Activated CD4-positive, alpha-beta T cell treated with anti-CD3 and anti-CD28 coated beads, Interleukin-2, amount 10 ng/mL, durations not matched to agents 24 days and 14 days (primary cell): Measurements from ENCODE around the gene SDHAF2. TPM values are rescaled to one million over a fixed set of nuclear protein-coding genes. Genes with fewer than 3 reads are reported as not detected.
"Not testable (repeated sequence)": the region's sequence is repeated elsewhere in the genome, so short reads cannot be mapped to it uniquely, and the experiment has no call there.

Experiments used
- DNase-seq: peaks from one replicate; pipeline ENCODE4 v3.0.0; 2022
- H3K27ac Mint-ChIP-seq: one replicate; pipeline ENCODE4 v1.8.0; 2022; ENCODE audit warnings: mild to moderate bottlenecking, mixed read lengths
- H3K27me3 Mint-ChIP-seq: one replicate; pipeline ENCODE4 v1.8.0; 2022; ENCODE audit warnings: mixed read lengths
- H3K36me3 Mint-ChIP-seq: one replicate; pipeline ENCODE4 v1.8.0; 2022; ENCODE audit warnings: low read depth, mild to moderate bottlenecking, mixed read lengths
- H3K4me1 Mint-ChIP-seq: one replicate; pipeline ENCODE4 v1.8.0; 2021; ENCODE audit warnings: mixed read lengths
- H3K4me3 Mint-ChIP-seq: one replicate; pipeline ENCODE4 v1.8.0; 2022; ENCODE audit warnings: mild to moderate bottlenecking, moderate library complexity, mixed read lengths
- H3K9me3 Mint-ChIP-seq: one replicate; pipeline ENCODE4 v1.8.0; 2021; ENCODE audit warnings: mixed read lengths
- intact Hi-C: fragments of 100-400 bp; cut with micrococcal nuclease; formaldehyde crosslinking; loops from one replicate; pipeline ENCODE4 v1.15.1; 2023
- total RNA-seq: library from RNA; stranded (reverse); gene quantifications from 2 replicates; pipeline ENCODE4 v1.2.3, GENCODE V29; 2022

The SDHAF2 gene
- total RNA-seq, 1 donor from 2014 or later: 46.0 TPM

- intact Hi-C loops: loop anchor here (10.0 kb wide), 1 partner anchor 161 kb away; no protein-coding TSS in a partner anchor
- H3K4me3 Mint-ChIP-seq: no peak overlapping the region
- DNase-seq: no peak
- H3K27me3 Mint-ChIP-seq: no peaks in the 10 kb centered on the region
- H3K9me3 Mint-ChIP-seq: no peaks in the 10 kb centered on the region
- no peak overlapping the region for H3K27ac Mint-ChIP-seq
- H3K4me1 Mint-ChIP-seq: peaks cover 9% of the 10 kb centered on the region
- peaks cover 11% of the 10 kb centered on the region for H3K36me3 Mint-ChIP-seq
These were observed 44.2 kb downstream of the SDHAF2 start for GRCh38 chr11:61474013-61474643.

GRCh38 chr11:61475433-61475832 lies 45.5 kb downstream of the SDHAF2 start:
- DNase-seq: no peak
- H3K27ac Mint-ChIP-seq: no peak overlapping the region
- peaks cover 9% of the 10 kb centered on the region for H3K4me1 Mint-ChIP-seq
- H3K27me3 Mint-ChIP-seq: no peaks in the 10 kb centered on the region
- no peaks in the 10 kb centered on the region for H3K9me3 Mint-ChIP-seq
- peaks cover 7% of the 10 kb centered on the region for H3K36me3 Mint-ChIP-seq
- no peak overlapping the region for H3K4me3 Mint-ChIP-seq
- intact Hi-C loops: loop anchor here (10.0 kb wide), 1 partner anchor 159 kb away; no protein-coding TSS in a partner anchor

- no peak for DNase-seq
- H3K4me1 Mint-ChIP-seq: peaks cover 9% of the 10 kb centered on the region
- H3K9me3 Mint-ChIP-seq: no peaks in the 10 kb centered on the region
- H3K27me3 Mint-ChIP-seq: no peaks in the 10 kb centered on the region
- H3K36me3 Mint-ChIP-seq: peaks cover 7% of the 10 kb centered on the region
- intact Hi-C loops: loop anchor here (10.0 kb wide), 1 partner anchor 158 kb away; no protein-coding TSS in a partner anchor
- H3K4me3 Mint-ChIP-seq: no peak overlapping the region
- H3K27ac Mint-ChIP-seq: no peak overlapping the region
These were observed 46.4 kb downstream of the SDHAF2 start for GRCh38 chr11:61476371-61476770.

- Mint-ChIP-seq H3K4me1 (peaks cover 9% of the 10 kb centered on the region), H3K9me3 (no peaks in the 10 kb centered on the region), H3K36me3 (peaks cover 7% of the 10 kb centered on the region), H3K27me3 (no peaks in the 10 kb centered on the region), H3K4me3 (no peak overlapping the region), H3K27ac (no peak overlapping the region)
- intact Hi-C loops: loop anchor here (1.0 to 10.0 kb wide), 2 partner anchors 40 to 158 kb away; no protein-coding TSS in a partner anchor
- DNase-seq: no peak
These were observed 47.2 kb downstream of the SDHAF2 start for GRCh38 chr11:61477126-61477525.

GRCh38 chr11:61477727-61478148 lies 47.8 kb downstream of the SDHAF2 start:
- Mint-ChIP-seq H3K9me3 (no peaks in the 10 kb centered on the region), H3K27ac (no peak overlapping the region), H3K36me3 (peaks cover 5% of the 10 kb centered on the region), H3K4me1 (peaks cover 9% of the 10 kb centered on the region), H3K4me3 (no peak overlapping the region), H3K27me3 (no peaks in the 10 kb centered on the region)
- DNase-seq: peak; percentile 85
- intact Hi-C loops: loop anchor here (1.0 to 10.0 kb wide), 2 partner anchors 40 to 157 kb away; no protein-coding TSS in a partner anchor

- not testable (repeated sequence) for H3K27me3 Mint-ChIP-seq, H3K27ac Mint-ChIP-seq, H3K4me3 Mint-ChIP-seq, H3K36me3 Mint-ChIP-seq, DNase-seq, H3K9me3 Mint-ChIP-seq, H3K4me1 Mint-ChIP-seq
- intact Hi-C loops: loop anchor here (10.0 kb wide), 1 partner anchor 155 kb away; no protein-coding TSS in a partner anchor
These were observed 49.6 kb downstream of the SDHAF2 start for GRCh38 chr11:61479360-61480058.

- Mint-ChIP-seq H3K27me3 (no peaks in the 10 kb centered on the region), H3K4me1 (peaks cover 2% of the 10 kb centered on the region), H3K27ac (no peak overlapping the region), H3K4me3 (no peak overlapping the region), H3K36me3 (no peaks in the 10 kb centered on the region), H3K9me3 (no peaks in the 10 kb centered on the region)
- no peak for DNase-seq
- intact Hi-C loops: no loop called here
These were observed 50.5 kb downstream of the SDHAF2 start for GRCh38 chr11:61480261-61480993.

GRCh38 chr11:61480994-61481335 lies 51.0 kb downstream of the SDHAF2 start:
- DNase-seq: no peak
- no peaks in the 10 kb centered on the region for H3K9me3 Mint-ChIP-seq

GRCh38 chr11:61481806-61482205 lies 51.9 kb downstream of the SDHAF2 start:
- no peak for DNase-seq
- Mint-ChIP-seq H3K9me3 (no peaks in the 10 kb centered on the region), H3K27me3 (no peaks in the 10 kb centered on the region), H3K27ac (no peak overlapping the region), H3K4me1 (peaks cover 2% of the 10 kb centered on the region), H3K4me3 (no peak overlapping the region), H3K36me3 (no peaks in the 10 kb centered on the region)
- intact Hi-C loops: no loop called here

More at GRCh38 chr11:61480994-61481335, 51.0 kb downstream of the SDHAF2 start:
- Mint-ChIP-seq H3K27ac (no peak overlapping the region), H3K4me3 (no peak overlapping the region), H3K27me3 (no peaks in the 10 kb centered on the region), H3K36me3 (no peaks in the 10 kb centered on the region), H3K4me1 (peaks cover 2% of the 10 kb centered on the region)
- intact Hi-C loops: no loop called here

- H3K27ac Mint-ChIP-seq: no peak overlapping the region
- H3K27me3 Mint-ChIP-seq: no peaks in the 10 kb centered on the region
- H3K4me1 Mint-ChIP-seq: peaks cover 2% of the 10 kb centered on the region
- peaks cover 3% of the 10 kb centered on the region for H3K36me3 Mint-ChIP-seq
- DNase-seq: peak; percentile 73
- intact Hi-C loops: no loop called here
- no peak overlapping the region for H3K4me3 Mint-ChIP-seq
- H3K9me3 Mint-ChIP-seq: no peaks in the 10 kb centered on the region
These were observed 52.6 kb downstream of the SDHAF2 start for GRCh38 chr11:61482513-61482912.

- H3K27ac Mint-ChIP-seq: no peak overlapping the region
- H3K4me1 Mint-ChIP-seq: no peaks in the 10 kb centered on the region
- H3K27me3 Mint-ChIP-seq: no peaks in the 10 kb centered on the region
- DNase-seq: no peak
- intact Hi-C loops: no loop called here
- H3K4me3 Mint-ChIP-seq: no peak overlapping the region
- peaks cover 3% of the 10 kb centered on the region for H3K36me3 Mint-ChIP-seq
- H3K9me3 Mint-ChIP-seq: no peaks in the 10 kb centered on the region
These were observed 54.6 kb downstream of the SDHAF2 start for GRCh38 chr11:61484541-61484940.

- H3K36me3 Mint-ChIP-seq: peaks cover 3% of the 10 kb centered on the region
- H3K9me3 Mint-ChIP-seq: no peaks in the 10 kb centered on the region
- H3K4me1 Mint-ChIP-seq: no peaks in the 10 kb centered on the region
- no peak overlapping the region for H3K27ac Mint-ChIP-seq
- DNase-seq: no peak
- no peaks in the 10 kb centered on the region for H3K27me3 Mint-ChIP-seq
- H3K4me3 Mint-ChIP-seq: no peak overlapping the region
- intact Hi-C loops: no loop called here
These were observed 55.2 kb downstream of the SDHAF2 start for GRCh38 chr11:61485080-61485479.

- no peak overlapping the region for H3K27ac Mint-ChIP-seq
- H3K4me3 Mint-ChIP-seq: no peak overlapping the region
- H3K4me1 Mint-ChIP-seq: no peaks in the 10 kb centered on the region
- no peaks in the 10 kb centered on the region for H3K27me3 Mint-ChIP-seq
- intact Hi-C loops: no loop called here
- peaks cover 3% of the 10 kb centered on the region for H3K36me3 Mint-ChIP-seq
- DNase-seq: no peak
- no peaks in the 10 kb centered on the region for H3K9me3 Mint-ChIP-seq
These were observed 56.2 kb downstream of the SDHAF2 start for GRCh38 chr11:61486011-61486620.
